Ishikawa (cell line): ENCODE data around the gene BABAM1.

Experiments
- CEBPB ChIP-seq: IDR thresholded peaks from 2 replicates; pipeline ENCODE4 v1.6.1; 2012
- CREB1 ChIP-seq: IDR thresholded peaks from 2 replicates; pipeline ENCODE4 v1.6.1; 2012; ENCODE audit warnings: low read depth
- EGR1 ChIP-seq: IDR thresholded peaks from 2 replicates; pipeline ENCODE4 v1.6.1; 2012
- EP300 ChIP-seq: IDR thresholded peaks from 2 replicates; pipeline ENCODE4 v1.6.1; 2012; ENCODE audit warnings: borderline replicate concordance
- FOXM1 ChIP-seq: IDR thresholded peaks from 2 replicates; pipeline ENCODE4 v1.6.1; 2012; ENCODE audit warnings: low read depth, borderline replicate concordance
- MAX ChIP-seq: IDR thresholded peaks from 2 replicates; pipeline ENCODE4 v1.6.1; 2012
- NFIC ChIP-seq: IDR thresholded peaks from 2 replicates; pipeline ENCODE4 v1.6.1; 2012
- RAD21 ChIP-seq: IDR thresholded peaks from 2 replicates; pipeline ENCODE4 v1.6.1; 2012; ENCODE audit warnings: low read depth
- REST ChIP-seq: IDR thresholded peaks from 2 replicates; pipeline ENCODE4 v1.6.1; 2012; ENCODE audit warnings: low read depth, mild to moderate bottlenecking
- TAF1 ChIP-seq: IDR thresholded peaks from 2 replicates; pipeline ENCODE4 v1.6.1; 2012; ENCODE audit warnings: low read depth, mild to moderate bottlenecking
- TCF12 ChIP-seq: IDR thresholded peaks from 2 replicates; pipeline ENCODE4 v1.6.1; 2012; ENCODE audit warnings: low read depth
- TEAD4 ChIP-seq: IDR thresholded peaks from 2 replicates; pipeline ENCODE4 v1.6.1; 2012
- USF1 ChIP-seq: IDR thresholded peaks from 2 replicates; pipeline ENCODE4 v1.6.1; 2012
- YY1 ChIP-seq: IDR thresholded peaks from 2 replicates; pipeline ENCODE4 v1.6.1; 2012; ENCODE audit warnings: low read depth
- ZBTB7A ChIP-seq: IDR thresholded peaks from 2 replicates; pipeline ENCODE4 v1.6.1; 2012; ENCODE audit warnings: low read depth

BABAM1 gene

GRCh38 chr19:17227798-17228367 lies 39.4 kb upstream of the BABAM1 start:
- TF ChIP-seq TEAD4 (no peak), TAF1 (no peak), EGR1 (no peak), FOXM1 (no peak), CREB1 (no peak), ZBTB7A (no peak), RAD21 (no peak), YY1 (no peak), REST (no peak), EP300 (no peak), MAX (no peak), TCF12 (no peak), CEBPB (no peak), NFIC (no peak), USF1 (no peak)

- TF ChIP-seq NFIC (peak; percentile 24), TCF12 (no peak)
Observed at GRCh38 chr19:17229890-17230289, 37.4 kb upstream of the BABAM1 start.

- no peak for TF ChIP-seq USF1
Observed at GRCh38 chr19:17232258-17232657, 35.0 kb upstream of the BABAM1 start.

GRCh38 chr19:17234911-17235299 lies 32.3 kb upstream of the BABAM1 start:
- TF ChIP-seq EGR1 (no peak), ZBTB7A (peak; percentile 58; the same call in 1 of the 2 replicates)

- 0 out of 2 replicates have a peak, but pooled peaks have one; percentile 23 for TF ChIP-seq ZBTB7A
- no peak for TF ChIP-seq CEBPB
- no peak for TF ChIP-seq EP300
- TF ChIP-seq RAD21, result no peak
- TF ChIP-seq TAF1, result no peak
- no peak for TF ChIP-seq FOXM1
- TF ChIP-seq TEAD4, result no peak
- no peak for TF ChIP-seq USF1
Observed at GRCh38 chr19:17235300-17235970, 31.8 kb upstream of the BABAM1 start.

- TF ChIP-seq USF1 (no peak), EGR1 (no peak), NFIC (no peak), TCF12 (no peak), ZBTB7A (no peak), REST (no peak), RAD21 (no peak), FOXM1 (no peak), MAX (no peak), EP300 (no peak), CEBPB (no peak)
Observed at GRCh38 chr19:17235971-17236777, 31.1 kb upstream of the BABAM1 start.
